Heart right ventricle (tissue), 16 donors: Measurements from ENCODE around the gene SCYGR4. TPM values are rescaled to one million over a fixed set of nuclear protein-coding genes. Genes with fewer than 3 reads are reported as not detected.

Experiments
- ATAC-seq, 8 donors: fragments of 200-7000 bp; cut with Tn5 transposase; one replicate each; pipeline ENCODE4 v1.9.1; 2020; ENCODE audit warnings: mild to moderate bottlenecking in 8 of 8, moderate library complexity in 8 of 8, moderate number of reproducible peaks in 1 of 8
- DNase-seq, 2 donors: peaks; one replicate each; pipeline ENCODE4 v3.0.0-alpha.2; 2020
- H3K27ac ChIP-seq, 10 donors: fragments of 200-600 bp; sonication (generic) in 2 of 10; one replicate each; pipeline versions ENCODE4 v1.5.0 to v1.8.0; 2020 to 2022; ENCODE audit warnings: mild to moderate bottlenecking in 3 of 10
- H3K27me3 ChIP-seq, 7 donors: fragments of 200-600 bp; one replicate each; pipeline ENCODE4 v1.8.0; 2021 to 2022; ENCODE audit warnings: mild to moderate bottlenecking in 2 of 7
- H3K36me3 ChIP-seq, 9 donors: fragments of 200-600 bp; sonication (generic) in 1 of 9; one replicate each; pipeline versions ENCODE4 v1.5.0 to v1.8.0; 2020 to 2022; ENCODE audit warnings: mild to moderate bottlenecking in 2 of 9
- H3K4me1 ChIP-seq, 9 donors: fragments of 200-600 bp; sonication (generic) in 1 of 9; one replicate each; pipeline versions ENCODE4 v1.5.0 to v1.8.0; 2020 to 2022; ENCODE audit warnings: mild to moderate bottlenecking in 4 of 9
- H3K4me3 ChIP-seq, 10 donors: fragments of 200-600 bp; sonication (generic) in 2 of 10; one replicate each; pipeline versions ENCODE4 v1.5.0 to v1.8.0; 2020 to 2022; ENCODE audit warnings: mild to moderate bottlenecking in 7 of 10, moderate library complexity in 2 of 10
- H3K9me3 ChIP-seq, 11 donors: fragments of 200-600 bp in 10 of 11; sonication (generic) in 2 of 11; one replicate each; pipeline versions ENCODE4 v1.5.0 to v1.8.0; 2013 to 2022; ENCODE audit warnings: mild to moderate bottlenecking in 2 of 11, control low read depth in 1 of 11, moderate library complexity in 1 of 11
- CTCF ChIP-seq, 9 donors: fragments of 200-600 bp; sonication (generic) in 2 of 9; IDR thresholded peaks; one replicate each; pipeline versions ENCODE4 v1.5.0 to v1.8.0; 2021 to 2022; ENCODE audit warnings: antibody characterized with exemption in 9 of 9, mild to moderate bottlenecking in 5 of 9, moderate library complexity in 1 of 9
- WGBS, 2 donors: extraction: QIAGEN DNeasy Blood & Tissue Kit; methylation state at CpG; one replicate each; pipeline ENCODE4 v1.1.7; 2013; ENCODE audit warnings: inconsistent platforms in 1 of 2; 5-methylcytosine and 5-hydroxymethylcytosine counted together
- intact Hi-C, 10 donors: fragments of 100-400 bp; cut with DNase I; formaldehyde crosslinking; loops; one replicate each; pipeline versions ENCODE4 v1.11.1 to v1.14.2; 2022
- polyA plus RNA-seq, 2 donors: library from polyadenylated mRNA; stranded (reverse); fragments of 200-250 nt; gene quantifications; one replicate each; pipeline ENCODE4 v1.2.3, GENCODE V29; 2013
- total RNA-seq, 10 donors: library from RNA; stranded (reverse); fragmentation: NEBNext Ultra II Directional in 3 of 10; extraction: Animal tissue kit (Norgen Biotek cat#: 25700) in 3 of 10; gene quantifications; one replicate each; pipeline versions ENCODE4 v1.2.1 to v1.2.4, GENCODE V29; 2021 to 2023
- donor health status: Arrhythmogenic right ventricular cardiomyopathy.
- donor health status: ischemic (EF 13 %, LVEDD 7.1; RV severe dilation, severe dysfunction).
- donor health status: healthy with polysubstance abuse.
- donor health status: DM: no; HTN: yes; CAD: no.
- donor health status: DM: no; HTN: no; CAD: no.
- donor health status: ischemic (EF 25% LVEDD 6.9; RV normal size, moderate dysfunction).
- donor health status: ischemic (EF 25% LVEDD 5.7; RV mildly dilated, moderate dysfunction).
- donor health status: healthy.
- donor health status: DM: yes; HTN: yes; CAD: no.
- donor health status: Ischemic cardiomyopathy.
- donor health status: ischemic (EF 35%, LVEDD 5.7; RV mildly dilated, moderate dysfunction).
- donor health status: nonischemic (EF 11% LVEDD 7.7; RV severe dilation, severe dysfunction).
- donor health status: DM: yes; HTN: yes; CAD: no.
- donor health status: PGD.
- donor health status: ischemic (EF 29% LVEDD 5.4; RV normal size, mild dysfunction).
- donor health status: nonischemic (EF 23%, LVEDD 6.1; RV moderate dilation, normal function).

Gene SCYGR4
- total and polyA plus RNA-seq, 12 donors: not detected

GRCh38 chr2:227582369-227582768 lies 34.9 kb upstream of the SCYGR4 start:
- peaks cover 0 to 13% (median 0%) of the 10 kb centered on the region in 7 donors for H3K27me3 ChIP-seq
- no peak overlapping the region for H3K27ac ChIP-seq
- H3K36me3 ChIP-seq: no peaks in the 10 kb centered on the region
- TF ChIP-seq CTCF (IDR thresholded peaks at IDR 0.05): no peak
- no peak overlapping the region for H3K4me3 ChIP-seq
- ATAC-seq (no peak), DNase-seq (no peak)
- intact Hi-C loops: no loop called here
- H3K4me1 ChIP-seq: no peaks in the 10 kb centered on the region
- peaks cover 0 to 22% (median 0%) of the 10 kb centered on the region in 11 donors for H3K9me3 ChIP-seq

- 91 to 96% methylated on average over 1 of the region's 1 CpG for WGBS, 2 donors
- Histone ChIP-seq H3K27ac (no peak overlapping the region), H3K36me3 (no peaks in the 10 kb centered on the region), H3K27me3 (peaks cover 0 to 10% (median 0%) of the 10 kb centered on the region in 7 donors), H3K9me3 (peaks cover 0 to 14% (median 3%) of the 10 kb centered on the region in 11 donors), H3K4me3 (no peak overlapping the region), H3K4me1 (no peaks in the 10 kb centered on the region)
- no peak for DNase-seq
- intact Hi-C loops: no loop called here
- ATAC-seq: no peak
- TF ChIP-seq CTCF (IDR thresholded peaks at IDR 0.05): no peak
Observed at GRCh38 chr2:227592694-227593387, 24.5 kb upstream of the SCYGR4 start.

GRCh38 chr2:227595797-227596196 lies 21.5 kb upstream of the SCYGR4 start:
- intact Hi-C loops: no loop called here
- Histone ChIP-seq H3K27ac (no peak overlapping the region), H3K9me3 (no peaks in the 10 kb centered on the region), H3K27me3 (peaks cover 0 to 10% (median 0%) of the 10 kb centered on the region in 7 donors), H3K36me3 (no peaks in the 10 kb centered on the region), H3K4me3 (no peak overlapping the region), H3K4me1 (no peaks in the 10 kb centered on the region)
- no peak for DNase-seq
- TF ChIP-seq CTCF (IDR thresholded peaks at IDR 0.05): no peak
- no peak for ATAC-seq
- WGBS, 2 donors: 46 to 58% methylated on average over 4 of the region's 4 CpGs

- TF ChIP-seq CTCF (IDR thresholded peaks at IDR 0.05): no peak
- H3K4me1 ChIP-seq: no peaks in the 10 kb centered on the region
- no peaks in the 10 kb centered on the region for H3K36me3 ChIP-seq
- DNase-seq: no peak
- H3K27me3 ChIP-seq: peaks cover 0 to 7% (median 0%) of the 10 kb centered on the region in 7 donors
- no peak overlapping the region for H3K27ac ChIP-seq
- H3K4me3 ChIP-seq: no peak overlapping the region
- ATAC-seq: peak in 1 of 8 donors; percentile 28
- intact Hi-C loops: no loop called here
- no peaks in the 10 kb centered on the region for H3K9me3 ChIP-seq
Observed at GRCh38 chr2:227597036-227597435, 20.3 kb upstream of the SCYGR4 start.
